ES-I3 (cell line): ENCODE results near the gene ST7.

Source experiments
- H3K36me3 ChIP-seq: 2 replicates; pipeline ENCODE4 v1.6.1; 2013; ENCODE audit warnings: mild to moderate bottlenecking, low read length, control low read depth, moderate library complexity; ENCODE audit not compliant: insufficient read depth
- H3K4me1 ChIP-seq: 2 replicates; pipeline ENCODE4 v1.6.1; 2013; ENCODE audit warnings: mild to moderate bottlenecking, control low read depth, low read length; ENCODE audit not compliant: insufficient read depth
- H3K9ac ChIP-seq: 2 replicates; pipeline ENCODE4 v1.6.1; 2013; ENCODE audit warnings: low read depth, mild to moderate bottlenecking, low read length, moderate library complexity
- H3K9me3 ChIP-seq: 2 replicates; pipeline ENCODE4 v1.6.1; 2013; ENCODE audit warnings: mild to moderate bottlenecking, low read length, moderate library complexity; ENCODE audit not compliant: control insufficient read depth, insufficient read depth

ST7 gene

GRCh38 chr7:117202511-117202910, 249.2 kb downstream of the ST7 start:
- H3K9me3 ChIP-seq: no peaks in the 10 kb centered on the region
- no peaks in the 10 kb centered on the region for H3K36me3 ChIP-seq
- no peak overlapping the region for H3K9ac ChIP-seq
- H3K4me1 ChIP-seq: no peaks in the 10 kb centered on the region

GRCh38 chr7:117203205-117203604, 249.9 kb downstream of the ST7 start:
- no peak overlapping the region for H3K9ac ChIP-seq
- H3K4me1 ChIP-seq: no peaks in the 10 kb centered on the region
- no peaks in the 10 kb centered on the region for H3K36me3 ChIP-seq
- H3K9me3 ChIP-seq: no peaks in the 10 kb centered on the region

- no peak overlapping the region for H3K9ac ChIP-seq
- H3K36me3 ChIP-seq: no peaks in the 10 kb centered on the region
- no peaks in the 10 kb centered on the region for H3K9me3 ChIP-seq
- no peaks in the 10 kb centered on the region for H3K4me1 ChIP-seq
These were observed 252.6 kb downstream of the ST7 start for GRCh38 chr7:117205873-117206272.

GRCh38 chr7:117208257-117208656, 255.0 kb downstream of the ST7 start:
- Histone ChIP-seq H3K4me1 (no peaks in the 10 kb centered on the region), H3K9me3 (no peaks in the 10 kb centered on the region), H3K9ac (no peak overlapping the region), H3K36me3 (no peaks in the 10 kb centered on the region)

GRCh38 chr7:117210397-117210796, 257.1 kb downstream of the ST7 start:
- no peaks in the 10 kb centered on the region for H3K4me1 ChIP-seq
- H3K36me3 ChIP-seq: no peaks in the 10 kb centered on the region
- no peaks in the 10 kb centered on the region for H3K9me3 ChIP-seq
- H3K9ac ChIP-seq: no peak overlapping the region

- Histone ChIP-seq H3K36me3 (no peaks in the 10 kb centered on the region), H3K9me3 (no peaks in the 10 kb centered on the region), H3K4me1 (no peaks in the 10 kb centered on the region), H3K9ac (no peak overlapping the region)
These were observed 257.6 kb downstream of the ST7 start for GRCh38 chr7:117210908-117211307.

- no peak overlapping the region for H3K9ac ChIP-seq
- H3K36me3 ChIP-seq: no peaks in the 10 kb centered on the region
- H3K4me1 ChIP-seq: no peaks in the 10 kb centered on the region
- H3K9me3 ChIP-seq: no peaks in the 10 kb centered on the region
These were observed 258.3 kb downstream of the ST7 start for GRCh38 chr7:117211614-117212013.

- no peaks in the 10 kb centered on the region for H3K36me3 ChIP-seq
- no peak overlapping the region for H3K9ac ChIP-seq
- H3K4me1 ChIP-seq: no peaks in the 10 kb centered on the region
- H3K9me3 ChIP-seq: no peaks in the 10 kb centered on the region
These were observed 259.9 kb downstream of the ST7 start for GRCh38 chr7:117212969-117213877.

- Histone ChIP-seq H3K36me3 (no peaks in the 10 kb centered on the region), H3K9me3 (no peaks in the 10 kb centered on the region), H3K9ac (no peak overlapping the region)
These were observed 262.7 kb downstream of the ST7 start for GRCh38 chr7:117216010-117216409.

GRCh38 chr7:117216436-117217069, 263.3 kb downstream of the ST7 start:
- Histone ChIP-seq H3K36me3 (no peaks in the 10 kb centered on the region), H3K9ac (no peak overlapping the region), H3K4me1 (no peaks in the 10 kb centered on the region), H3K9me3 (no peaks in the 10 kb centered on the region)

More at GRCh38 chr7:117216010-117216409, 262.7 kb downstream of the ST7 start:
- H3K4me1 ChIP-seq: no peaks in the 10 kb centered on the region

- Histone ChIP-seq H3K9me3 (no peaks in the 10 kb centered on the region), H3K4me1 (no peaks in the 10 kb centered on the region), H3K9ac (no peak overlapping the region), H3K36me3 (no peaks in the 10 kb centered on the region)
These were observed 264.1 kb downstream of the ST7 start for GRCh38 chr7:117217106-117218035.

GRCh38 chr7:117218700-117219099, 265.4 kb downstream of the ST7 start:
- no peak overlapping the region for H3K9ac ChIP-seq

GRCh38 chr7:117219485-117219884, 266.2 kb downstream of the ST7 start:
- Histone ChIP-seq H3K9ac (no peak overlapping the region), H3K9me3 (no peaks in the 10 kb centered on the region), H3K36me3 (no peaks in the 10 kb centered on the region), H3K4me1 (no peaks in the 10 kb centered on the region)

More at GRCh38 chr7:117218700-117219099, 265.4 kb downstream of the ST7 start:
- H3K36me3 ChIP-seq: no peaks in the 10 kb centered on the region
- H3K4me1 ChIP-seq: no peaks in the 10 kb centered on the region
- no peaks in the 10 kb centered on the region for H3K9me3 ChIP-seq

- no peaks in the 10 kb centered on the region for H3K4me1 ChIP-seq
These were observed 267.5 kb downstream of the ST7 start for GRCh38 chr7:117220836-117221235.

More at GRCh38 chr7:117220836-117221235, 267.5 kb downstream of the ST7 start:
- no peaks in the 10 kb centered on the region for H3K36me3 ChIP-seq
- H3K9ac ChIP-seq: no peak overlapping the region
- no peaks in the 10 kb centered on the region for H3K9me3 ChIP-seq
